Measurements from ENCODE around the gene KCNAB1.

Gene KCNAB1

GRCh38 chr3:156317462-156318074, 197.2 kb downstream of the KCNAB1 start:
- no peak for DNase-seq (ENCODE audit: low spot score)

GRCh38 chr3:156321945-156322344, 201.6 kb downstream of the KCNAB1 start:
- no peak for DNase-seq (ENCODE audit: low spot score)

- no peak for DNase-seq (ENCODE audit: low spot score)
Measured at GRCh38 chr3:156323466-156323865, 203.1 kb downstream of the KCNAB1 start.

GRCh38 chr3:156330415-156330814, 210.0 kb downstream of the KCNAB1 start:
- no peak for DNase-seq (ENCODE audit: low spot score)

- DNase-seq (ENCODE audit: low spot score), result no peak
Measured at GRCh38 chr3:156332304-156332703, 211.9 kb downstream of the KCNAB1 start.

- DNase-seq (ENCODE audit: low spot score), result no peak
Measured at GRCh38 chr3:156334841-156335545, 214.6 kb downstream of the KCNAB1 start.

- no peak for DNase-seq (ENCODE audit: low spot score)
Measured at GRCh38 chr3:156339491-156339890, 219.1 kb downstream of the KCNAB1 start.

- no peak for DNase-seq (ENCODE audit: low spot score)
Measured at GRCh38 chr3:156341332-156341731, 221.0 kb downstream of the KCNAB1 start.

GRCh38 chr3:156341831-156342416, 221.5 kb downstream of the KCNAB1 start:
- DNase-seq (ENCODE audit: low spot score), result no peak

- DNase-seq (ENCODE audit: low spot score), result no peak
Measured at GRCh38 chr3:156344215-156344614, 223.8 kb downstream of the KCNAB1 start.

- no peak for DNase-seq (ENCODE audit: low spot score)
Measured at GRCh38 chr3:156349111-156349510, 228.7 kb downstream of the KCNAB1 start.

- DNase-seq (ENCODE audit: low spot score), result no peak
Measured at GRCh38 chr3:156349978-156350377, 229.6 kb downstream of the KCNAB1 start.

- DNase-seq (ENCODE audit: low spot score), result no peak
Measured at GRCh38 chr3:156350781-156351180, 230.4 kb downstream of the KCNAB1 start.

GRCh38 chr3:156351783-156352182, 231.4 kb downstream of the KCNAB1 start:
- DNase-seq (ENCODE audit: low spot score), result no peak

- DNase-seq (ENCODE audit: low spot score), result no peak
Measured at GRCh38 chr3:156352728-156353127, 232.3 kb downstream of the KCNAB1 start.

- DNase-seq (ENCODE audit: low spot score), result peak; percentile 4
Measured at GRCh38 chr3:156353563-156353962, 233.2 kb downstream of the KCNAB1 start.

GRCh38 chr3:156356537-156357363, 236.4 kb downstream of the KCNAB1 start:
- no peak for DNase-seq (ENCODE audit: low spot score)

- no peak for DNase-seq (ENCODE audit: low spot score)
Measured at GRCh38 chr3:156358232-156358631, 237.9 kb downstream of the KCNAB1 start.

GRCh38 chr3:156359368-156359767, 239.0 kb downstream of the KCNAB1 start:
- no peak for DNase-seq (ENCODE audit: low spot score)

GRCh38 chr3:156360083-156360482, 239.7 kb downstream of the KCNAB1 start:
- DNase-seq (ENCODE audit: low spot score), result no peak

GRCh38 chr3:156360963-156361362, 240.6 kb downstream of the KCNAB1 start:
- DNase-seq (ENCODE audit: low spot score), result no peak

GRCh38 chr3:156366559-156366958, 246.2 kb downstream of the KCNAB1 start:
- DNase-seq (ENCODE audit: low spot score), result no peak

GRCh38 chr3:156368189-156368588, 247.8 kb downstream of the KCNAB1 start:
- no peak for DNase-seq (ENCODE audit: low spot score)
